Measurements from ENCODE around the gene CHPF2. TPM values are rescaled to one million over a fixed set of nuclear protein-coding genes. Genes with fewer than 3 reads are reported as not detected.

The CHPF2 gene
- total RNA-seq, 3 donors from 2014 or later = 24.5 to 40.6 (median 38.3) TPM

DNA sequence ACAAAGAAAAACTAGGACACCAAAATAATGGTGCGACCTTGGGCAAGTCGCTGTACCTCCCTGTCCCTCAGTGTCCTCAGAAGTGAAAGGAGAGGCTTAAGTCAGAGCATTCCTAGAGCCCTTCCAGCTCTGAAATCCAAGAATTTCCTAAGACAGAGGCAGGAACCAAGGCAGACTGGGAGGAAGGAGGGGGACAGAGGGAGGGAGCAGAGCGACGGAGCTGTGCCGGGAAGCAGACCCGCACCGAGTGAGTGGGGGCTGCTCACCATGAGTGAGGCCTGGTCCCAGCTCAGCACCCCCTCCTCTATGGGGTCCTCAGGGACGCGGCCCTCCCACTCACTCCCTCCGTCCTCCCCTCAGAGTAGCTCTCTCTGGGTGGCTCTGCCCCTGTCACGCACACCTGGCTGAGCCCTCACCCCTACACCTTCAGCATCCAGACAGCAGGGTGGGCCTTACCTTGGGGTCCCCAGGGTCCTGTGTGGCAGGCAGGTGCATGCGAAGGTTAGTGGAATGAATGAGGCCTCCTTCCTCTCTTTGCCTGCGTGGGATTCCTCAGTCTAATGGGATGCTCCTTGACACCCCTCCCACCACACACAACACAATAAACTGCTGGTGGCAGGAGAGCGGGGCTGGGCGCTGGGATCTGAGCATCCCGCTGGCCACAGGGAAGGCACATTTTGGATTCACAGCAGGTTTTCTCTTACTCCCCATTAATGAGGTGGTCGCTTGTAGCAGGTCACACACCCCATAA, 20.9 kb downstream of the CHPF2 start:
- Histone ChIP-seq H3K4me1 (no peaks in the 10 kb centered on the region), H3K4me3 (peak overlapping the region; percentile 61 to 84 (median 66)), H3K27me3 (no peaks in the 10 kb centered on the region), H3K27ac (peak overlapping the region; percentile 80 to 83), H3K36me3 (no peaks in the 10 kb centered on the region), H3K9me3 (no peaks in the 10 kb centered on the region)
- TF ChIP-seq POLR2AphosphoS5 (IDR thresholded peaks at IDR 0.05) = no peak
- TF ChIP-seq, protein P1, sequence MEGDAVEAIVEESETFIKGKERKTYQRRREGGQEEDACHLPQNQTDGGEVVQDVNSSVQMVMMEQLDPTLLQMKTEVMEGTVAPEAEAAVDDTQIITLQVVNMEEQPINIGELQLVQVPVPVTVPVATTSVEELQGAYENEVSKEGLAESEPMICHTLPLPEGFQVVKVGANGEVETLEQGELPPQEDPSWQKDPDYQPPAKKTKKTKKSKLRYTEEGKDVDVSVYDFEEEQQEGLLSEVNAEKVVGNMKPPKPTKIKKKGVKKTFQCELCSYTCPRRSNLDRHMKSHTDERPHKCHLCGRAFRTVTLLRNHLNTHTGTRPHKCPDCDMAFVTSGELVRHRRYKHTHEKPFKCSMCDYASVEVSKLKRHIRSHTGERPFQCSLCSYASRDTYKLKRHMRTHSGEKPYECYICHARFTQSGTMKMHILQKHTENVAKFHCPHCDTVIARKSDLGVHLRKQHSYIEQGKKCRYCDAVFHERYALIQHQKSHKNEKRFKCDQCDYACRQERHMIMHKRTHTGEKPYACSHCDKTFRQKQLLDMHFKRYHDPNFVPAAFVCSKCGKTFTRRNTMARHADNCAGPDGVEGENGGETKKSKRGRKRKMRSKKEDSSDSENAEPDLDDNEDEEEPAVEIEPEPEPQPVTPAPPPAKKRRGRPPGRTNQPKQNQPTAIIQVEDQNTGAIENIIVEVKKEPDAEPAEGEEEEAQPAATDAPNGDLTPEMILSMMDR (IDR thresholded peaks at IDR 0.05) = no peak
- no peak for TF ChIP-seq POLR2A (IDR thresholded peaks at IDR 0.05)
- no peak for DNase-seq (ENCODE audit: low spot score in 2 of 2)
- intact Hi-C loops (cut with DNase I; ENCODE audit: low total_unique reads) = no loop called here

GRCh38 chr7:151254316-151254715, 22.0 kb downstream of the CHPF2 start:
- Histone ChIP-seq H3K27ac (peak overlapping the region in 1 of 2 donors; percentile 38), H3K27me3 (no peaks in the 10 kb centered on the region), H3K4me1 (no peaks in the 10 kb centered on the region), H3K36me3 (no peaks in the 10 kb centered on the region), H3K9me3 (no peaks in the 10 kb centered on the region), H3K4me3 (no peak overlapping the region)
- no peak for TF ChIP-seq POLR2A (IDR thresholded peaks at IDR 0.05)
- TF ChIP-seq, protein P1 (IDR thresholded peaks at IDR 0.05) = no peak
- no peak for TF ChIP-seq POLR2AphosphoS5 (IDR thresholded peaks at IDR 0.05)
- DNase-seq (ENCODE audit: low spot score in 2 of 2) = no peak
- intact Hi-C loops (cut with DNase I; ENCODE audit: low total_unique reads) = no loop called here

DNA sequence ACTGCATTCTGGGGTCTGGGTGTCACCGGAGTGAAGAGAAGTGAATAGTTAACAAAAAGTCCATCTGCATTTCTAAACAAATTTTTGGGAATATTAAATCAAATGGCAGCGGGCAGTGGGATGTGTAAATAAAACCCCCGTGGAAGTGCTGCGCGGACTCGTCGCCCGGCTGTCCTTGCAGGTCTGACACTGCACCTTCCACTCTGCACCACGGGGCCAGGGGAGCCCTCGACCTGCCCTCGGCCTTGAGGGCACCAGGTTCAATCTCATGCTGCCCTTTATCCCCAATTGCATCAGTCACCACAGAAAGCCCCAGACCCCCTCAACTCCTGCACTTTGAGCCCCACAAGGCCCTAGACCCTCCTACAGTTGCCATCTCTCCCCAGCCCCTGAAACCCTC, 22.6 kb downstream of the CHPF2 start:
- no peak for TF ChIP-seq POLR2A (IDR thresholded peaks at IDR 0.05)
- no peak for TF ChIP-seq POLR2AphosphoS5 (IDR thresholded peaks at IDR 0.05)
- TF ChIP-seq, protein P1 (IDR thresholded peaks at IDR 0.05) = no peak
- no peaks in the 10 kb centered on the region for H3K9me3 ChIP-seq
- DNase-seq (ENCODE audit: low spot score in 2 of 2) = no peak
- no peaks in the 10 kb centered on the region for H3K27me3 ChIP-seq
- H3K36me3 ChIP-seq = no peaks in the 10 kb centered on the region
- no peaks in the 10 kb centered on the region for H3K4me1 ChIP-seq
- H3K4me3 ChIP-seq = no peak overlapping the region
- intact Hi-C loops (cut with DNase I; ENCODE audit: low total_unique reads) = no loop called here
- H3K27ac ChIP-seq = no peak overlapping the region

- Histone ChIP-seq H3K27ac (no peak overlapping the region), H3K36me3 (no peaks in the 10 kb centered on the region), H3K27me3 (no peaks in the 10 kb centered on the region), H3K9me3 (no peaks in the 10 kb centered on the region), H3K4me3 (no peak overlapping the region), H3K4me1 (no peaks in the 10 kb centered on the region)
- TF ChIP-seq, protein P1 (IDR thresholded peaks at IDR 0.05) = no peak
- DNase-seq (ENCODE audit: low spot score in 2 of 2) = no peak
- intact Hi-C loops (cut with DNase I; ENCODE audit: low total_unique reads) = no loop called here
These were observed 23.1 kb downstream of the CHPF2 start for GRCh38 chr7:151255390-151255789.

GRCh38 chr7:151256410-151257045, 24.2 kb downstream of the CHPF2 start:
- Histone ChIP-seq H3K36me3 (no peaks in the 10 kb centered on the region), H3K27me3 (no peaks in the 10 kb centered on the region), H3K4me3 (no peak overlapping the region), H3K4me1 (no peaks in the 10 kb centered on the region), H3K27ac (no peak overlapping the region), H3K9me3 (no peaks in the 10 kb centered on the region)
- TF ChIP-seq POLR2A (IDR thresholded peaks at IDR 0.05) (no peak), POLR2AphosphoS5 (IDR thresholded peaks at IDR 0.05) (no peak)
- TF ChIP-seq, protein P1 (IDR thresholded peaks at IDR 0.05) = no peak
- no peak for DNase-seq (ENCODE audit: low spot score in 2 of 2)
- intact Hi-C loops (cut with DNase I; ENCODE audit: low total_unique reads) = no loop called here

All from breast epithelium (tissue), 4 donors.